ENCODE results near the gene SPACA9.

Gene SPACA9

DNA sequence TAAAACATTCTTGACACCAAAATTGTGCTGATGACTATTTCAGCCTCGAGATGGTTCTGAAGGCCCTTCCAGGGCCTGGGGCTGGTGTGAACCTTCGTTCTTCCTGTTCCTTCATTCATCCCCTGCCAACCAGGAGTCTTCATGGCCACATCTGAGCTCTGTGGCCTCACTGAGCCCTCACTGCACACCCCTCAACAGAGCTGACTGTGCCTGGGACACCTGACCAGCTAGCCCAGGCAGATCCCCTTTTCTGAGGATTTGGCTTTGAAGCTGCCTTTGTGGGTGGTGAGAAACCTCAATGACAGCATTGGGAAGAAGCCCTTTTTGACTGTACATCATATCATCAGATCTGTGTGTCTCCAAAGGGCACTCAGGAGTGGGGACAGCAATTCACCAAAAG, 14.4 kb upstream of the SPACA9 start:
- DNase-seq, result no peak

DNA sequence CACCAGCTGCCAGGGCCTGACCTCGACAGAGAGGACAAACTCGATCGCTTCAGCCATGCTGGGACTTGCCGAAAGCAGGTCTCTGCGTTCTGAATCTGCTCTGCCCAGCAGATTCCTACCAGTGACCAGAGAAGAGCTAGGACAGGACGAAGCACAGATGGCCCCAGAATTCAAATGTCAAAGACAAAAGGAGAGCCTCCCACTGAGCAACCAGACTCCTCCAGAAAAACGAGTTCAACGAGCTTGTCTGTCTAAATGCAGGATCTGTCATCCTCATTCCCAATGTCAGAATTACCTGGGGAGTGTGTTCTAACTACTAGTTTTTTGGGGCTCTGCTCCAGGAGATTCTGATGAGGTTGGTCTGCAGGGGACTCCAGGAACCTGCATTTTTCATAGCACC, 14.0 kb upstream of the SPACA9 start:
- no peak for DNase-seq

DNA sequence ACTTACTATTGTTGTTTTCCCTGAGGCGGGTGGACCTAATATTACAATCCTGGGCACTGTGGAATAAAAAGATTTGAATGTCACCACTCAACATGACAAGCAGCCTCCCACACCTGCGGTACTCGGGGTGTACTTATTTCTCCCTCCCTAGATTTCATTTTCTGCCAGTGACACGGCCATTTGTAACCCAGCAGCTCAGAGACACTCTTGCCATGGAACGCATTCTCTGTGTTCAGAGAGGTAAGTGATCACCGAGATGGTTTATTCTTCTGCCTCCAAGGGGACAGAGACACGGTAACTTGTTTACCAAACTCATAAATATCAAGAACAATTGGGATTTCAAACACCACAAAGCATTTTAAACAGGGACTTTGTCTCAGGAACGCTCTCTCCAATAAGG, 11.8 kb upstream of the SPACA9 start:
- DNase-seq, result no peak

DNA sequence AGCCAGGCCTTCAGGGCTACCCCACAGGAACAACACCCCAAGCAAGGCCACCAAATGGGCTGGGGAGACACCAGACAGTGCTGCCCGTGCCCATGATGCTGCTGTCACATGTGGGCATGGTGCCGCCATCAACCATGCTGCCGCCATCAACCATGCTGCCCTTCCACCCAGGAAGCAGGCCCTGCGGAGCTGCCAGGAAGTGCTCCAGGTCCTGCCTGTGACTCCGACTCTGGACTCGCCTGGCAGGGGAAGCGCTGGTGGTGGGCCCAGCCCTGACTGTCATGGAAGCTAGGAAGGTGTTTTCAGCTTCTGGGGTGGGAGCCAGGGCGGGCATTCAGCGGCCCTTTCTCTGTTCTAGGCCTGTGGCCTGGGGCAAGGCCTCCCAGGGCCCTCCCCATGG, 9.4 kb upstream of the SPACA9 start:
- DNase-seq, result no peak

DNA sequence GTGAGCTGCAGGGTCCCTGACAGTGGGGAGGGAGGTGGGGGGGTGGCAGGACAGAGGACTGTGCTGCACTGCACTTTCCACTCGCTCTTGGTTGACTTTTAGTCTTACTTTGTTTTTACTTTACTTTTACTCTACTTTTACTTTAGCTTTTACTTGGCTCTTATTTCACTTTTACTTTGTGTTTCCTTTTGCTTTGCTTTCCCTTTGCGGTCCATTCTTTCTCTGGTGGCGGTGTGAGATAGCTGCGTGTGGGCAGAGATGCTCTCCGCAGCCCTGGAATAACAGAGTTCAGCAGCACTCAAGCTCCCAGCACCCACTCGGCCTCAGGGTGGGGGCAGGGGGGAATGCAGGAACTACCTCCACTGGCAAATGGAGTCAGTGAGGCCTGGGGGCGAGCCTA, 5.3 kb upstream of the SPACA9 start:
- no peak for DNase-seq

DNA sequence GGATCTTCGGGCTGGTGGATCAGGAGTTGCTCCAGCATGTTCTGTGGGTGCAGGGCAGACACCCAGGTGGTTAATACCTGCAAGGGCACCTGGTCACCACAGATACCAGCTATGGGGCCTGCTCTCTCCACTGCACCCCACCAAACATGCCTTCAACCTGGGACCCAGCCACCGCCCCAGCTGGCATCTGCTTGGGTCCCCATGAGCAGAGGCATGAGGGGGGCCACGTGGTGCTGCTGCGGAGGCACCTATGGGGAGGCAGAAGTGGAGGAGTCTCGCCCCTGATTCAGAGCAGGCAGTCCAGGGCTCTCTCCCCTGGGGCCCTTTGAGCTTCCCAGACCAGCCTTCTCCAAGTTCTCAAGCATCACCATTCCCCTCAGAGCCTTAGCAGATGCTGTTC, 3.5 kb upstream of the SPACA9 start:
- no peak for DNase-seq

DNA sequence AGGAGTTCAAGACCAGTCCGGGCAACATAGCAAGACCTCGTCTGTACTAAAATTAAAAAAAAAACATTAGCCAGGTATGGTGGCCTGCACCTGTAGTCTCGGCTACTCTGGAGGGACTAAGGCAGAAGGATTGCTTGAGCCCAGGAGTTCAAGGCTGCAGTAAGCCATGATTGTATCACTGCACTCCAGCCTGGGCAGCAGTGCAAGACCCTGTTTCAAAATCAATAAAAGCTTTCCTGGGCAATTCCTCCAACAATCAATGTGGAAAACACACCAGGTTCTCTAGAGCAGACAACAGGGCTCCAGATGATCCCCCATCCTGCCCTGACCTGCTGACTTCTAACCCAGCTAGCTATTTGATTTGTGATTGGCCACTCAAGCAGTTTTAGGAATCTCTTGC, 1.8 kb upstream of the SPACA9 start:
- no peak for DNase-seq

DNA sequence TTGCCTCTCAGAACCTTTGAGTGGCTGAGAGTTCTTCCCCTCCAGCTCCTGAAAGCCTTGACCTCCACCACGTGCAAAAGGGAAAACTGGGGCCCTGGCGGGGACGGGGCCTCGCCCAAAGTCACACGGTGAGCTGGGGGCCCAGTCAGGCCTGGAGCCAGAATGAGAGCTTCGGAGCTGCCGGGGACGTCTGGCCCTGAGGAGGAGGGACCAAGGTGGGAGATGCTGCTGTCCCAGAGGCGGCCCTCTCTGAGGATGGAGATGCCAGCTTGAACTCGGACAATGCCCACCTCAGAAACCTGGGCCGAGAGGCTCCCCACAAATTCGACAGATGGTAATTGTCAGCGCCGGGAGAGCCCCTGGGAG, 1.3 kb upstream of the SPACA9 start:
- no peak for DNase-seq

DNA sequence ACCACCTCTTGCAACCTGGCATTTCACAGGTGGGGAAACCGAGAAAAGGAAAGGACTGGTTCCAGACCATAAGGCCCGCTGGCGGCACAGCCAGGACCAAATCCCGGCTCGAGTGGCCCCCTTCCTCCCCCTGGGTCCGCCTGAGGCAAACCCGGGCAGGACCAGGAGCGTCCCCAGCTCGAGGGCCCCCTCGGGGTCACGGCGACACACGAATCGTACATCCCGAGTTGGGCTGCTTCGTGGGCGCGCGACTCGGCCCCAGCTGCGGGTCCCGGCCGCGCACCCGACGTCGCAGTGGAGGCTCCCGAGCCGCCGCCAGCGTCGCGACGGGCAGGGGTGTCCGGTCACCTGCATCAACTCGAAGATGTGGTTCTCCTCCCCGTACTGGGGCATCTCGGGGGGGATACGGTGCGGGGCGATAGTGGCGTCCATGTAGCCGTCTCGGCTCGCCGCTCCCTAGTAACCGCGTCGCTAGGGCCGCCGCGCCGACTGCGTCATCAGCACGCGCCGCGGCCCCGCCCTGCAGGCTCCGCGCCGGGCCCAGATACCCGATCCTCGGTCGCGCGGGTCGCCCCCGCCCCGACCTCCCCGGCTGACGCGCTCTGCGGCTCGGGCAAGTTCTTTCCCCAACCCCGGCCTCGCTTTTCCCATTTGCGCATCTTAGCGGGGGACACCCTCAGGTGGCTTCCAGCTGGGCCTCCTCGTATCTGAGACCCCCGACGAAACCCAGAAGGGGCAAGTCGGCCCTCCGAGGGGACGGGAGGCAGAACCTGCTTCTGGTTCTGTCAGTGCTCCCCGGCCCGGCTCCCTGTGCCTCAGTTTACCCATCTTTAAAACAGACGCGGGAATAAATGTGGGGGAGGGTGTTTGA, 639 bp upstream of the SPACA9 start, which contains the start of gene AK8:
Gene AK8, minus strand, starts transcription at position 461 of the 871 bp plus-strand sequence. Its CDS starts 29 bp downstream, at position 432.
- peak; percentile 66 for DNase-seq

DNA sequence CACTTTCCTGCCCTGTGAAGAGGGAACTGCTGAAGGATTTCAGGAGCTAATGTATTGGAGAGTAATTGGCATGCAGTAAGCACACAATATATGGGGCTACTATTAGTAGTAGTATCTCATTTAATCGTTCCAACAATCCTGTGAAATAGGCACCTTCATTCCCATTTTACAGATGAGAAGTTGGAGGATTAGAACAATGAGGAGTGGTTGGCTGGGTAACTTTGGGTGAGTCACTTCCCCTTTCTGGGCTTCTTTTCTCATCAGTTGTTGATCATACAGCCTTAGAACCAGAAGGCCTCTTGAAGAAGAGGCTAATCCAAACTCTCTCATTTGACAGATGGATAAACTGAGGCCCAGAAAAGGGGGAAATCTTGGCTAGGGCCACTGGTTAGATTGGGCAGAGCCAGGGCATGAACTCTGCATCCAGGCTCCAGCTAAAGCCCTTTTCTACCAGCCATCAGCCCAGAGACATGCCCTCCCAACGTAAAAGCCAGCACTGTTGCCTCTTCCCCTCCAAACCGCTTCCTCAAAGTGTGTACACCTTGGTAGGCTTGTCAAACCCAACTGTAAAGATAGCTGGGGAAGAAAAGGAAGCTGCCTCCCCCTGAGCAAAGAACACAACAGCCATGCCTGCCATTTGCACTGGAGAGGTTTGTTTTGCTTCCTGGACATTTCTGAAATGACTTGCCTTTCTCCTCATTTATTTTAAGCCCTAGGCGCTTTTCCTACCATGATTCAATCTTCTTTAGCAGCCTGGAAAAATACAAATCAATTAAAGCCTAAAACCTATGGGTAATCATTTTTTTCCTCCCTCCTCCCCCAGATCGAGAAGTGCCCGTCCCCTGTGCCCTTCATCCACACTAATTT, 992 bp downstream of the SPACA9 start:
- no peak for DNase-seq

DNA sequence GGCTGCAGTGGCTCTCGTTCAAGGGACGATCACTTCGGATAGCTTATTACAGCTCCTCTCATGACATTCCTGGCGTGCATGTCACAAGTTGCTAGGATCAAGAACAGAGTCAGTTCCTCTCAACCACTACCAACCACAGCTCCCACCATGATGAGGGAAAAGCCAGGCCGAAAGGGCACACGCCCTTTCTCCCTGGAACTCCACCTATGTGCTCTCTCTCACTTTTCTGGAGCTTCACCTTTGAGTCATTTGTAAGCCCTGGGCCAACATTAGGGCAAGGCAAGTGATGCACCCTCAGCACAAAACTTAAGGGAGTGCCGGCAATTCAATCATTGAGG, 1.6 kb downstream of the SPACA9 start:
- no peak for DNase-seq

DNA sequence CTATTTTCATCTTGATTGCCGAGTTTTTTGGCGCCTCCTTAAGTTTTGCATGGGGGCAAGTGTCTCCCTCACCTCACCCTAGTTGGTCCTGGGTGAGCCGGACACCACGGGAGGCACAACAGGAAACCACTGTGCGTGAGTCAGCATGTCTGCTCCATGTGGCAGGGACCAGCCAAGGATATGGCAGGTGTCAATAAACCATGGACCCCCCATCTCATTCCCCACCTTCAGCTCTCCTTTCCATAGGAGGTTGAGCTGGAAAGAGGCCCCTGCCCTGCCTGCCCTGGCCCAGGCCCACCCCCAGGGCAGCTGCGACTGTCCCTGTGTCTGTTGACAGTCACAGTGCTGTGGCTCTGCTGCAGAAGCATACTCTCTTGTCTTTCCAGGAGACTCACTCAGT, 3.1 kb downstream of the SPACA9 start:
- DNase-seq, result no peak

DNA sequence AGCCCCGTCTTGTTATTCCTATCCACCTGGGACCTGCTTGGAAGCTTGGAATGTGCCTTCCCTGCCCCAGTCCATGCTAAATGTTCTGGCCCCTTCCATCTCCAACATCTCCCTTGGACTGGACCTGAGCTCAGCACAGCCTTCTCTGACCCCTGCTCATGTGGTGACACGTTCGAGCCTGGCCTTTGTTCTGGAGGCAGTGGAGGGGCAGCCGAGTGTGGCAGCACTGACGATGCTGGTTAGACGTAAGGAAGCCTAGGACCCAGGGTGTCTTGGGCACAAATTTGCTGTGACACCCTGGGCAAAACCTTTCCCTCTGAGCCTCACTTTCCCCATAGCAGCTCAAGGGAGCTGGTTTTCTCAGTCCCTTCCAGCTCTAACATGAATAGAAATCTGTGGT, 3.9 kb downstream of the SPACA9 start:
- no peak for DNase-seq

DNA sequence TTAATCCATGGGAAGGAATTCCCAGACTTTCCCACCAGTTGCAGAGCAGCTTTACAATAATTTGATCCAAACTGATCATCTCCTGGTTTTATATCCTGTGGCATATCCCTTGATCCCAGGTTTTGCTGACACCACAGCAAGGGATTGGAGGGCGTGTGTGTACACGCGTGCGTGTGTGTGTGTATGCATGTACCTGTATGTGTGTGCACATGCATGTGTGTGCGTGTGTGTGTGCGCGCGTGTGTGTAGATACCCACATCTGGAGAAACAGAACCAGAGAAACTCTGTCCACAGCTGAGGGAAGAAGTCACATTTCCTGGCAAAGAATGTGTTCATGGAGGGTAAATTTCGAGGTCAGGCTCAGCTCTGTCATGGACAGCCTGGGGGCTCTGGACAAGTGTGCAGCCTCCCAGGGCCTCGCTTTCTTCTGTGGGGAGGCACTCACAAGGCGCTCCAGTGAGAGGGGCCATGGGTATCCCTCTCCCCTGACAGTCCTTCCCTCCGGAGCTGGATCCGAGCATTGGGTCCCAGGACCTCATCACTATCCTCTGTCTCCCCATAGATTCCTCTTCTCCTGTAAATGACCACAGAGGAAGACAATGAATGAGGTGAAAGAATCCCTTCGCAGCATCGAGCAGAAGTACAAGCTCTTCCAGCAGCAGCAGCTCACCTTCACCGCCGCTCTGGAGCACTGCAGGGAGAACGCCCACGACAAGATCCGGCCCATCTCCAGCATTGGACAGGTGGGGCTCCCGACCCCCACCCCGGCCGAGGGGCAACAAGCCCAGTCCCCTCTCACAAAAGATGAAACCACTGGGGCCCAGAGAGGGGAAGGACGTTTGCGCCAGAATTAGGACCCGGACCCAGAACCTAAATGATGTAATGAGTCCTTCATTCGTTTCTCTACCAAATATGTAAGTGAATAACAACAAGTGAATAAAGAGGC, 4.9 kb downstream of the SPACA9 start:
- DNase-seq, result no peak

DNA sequence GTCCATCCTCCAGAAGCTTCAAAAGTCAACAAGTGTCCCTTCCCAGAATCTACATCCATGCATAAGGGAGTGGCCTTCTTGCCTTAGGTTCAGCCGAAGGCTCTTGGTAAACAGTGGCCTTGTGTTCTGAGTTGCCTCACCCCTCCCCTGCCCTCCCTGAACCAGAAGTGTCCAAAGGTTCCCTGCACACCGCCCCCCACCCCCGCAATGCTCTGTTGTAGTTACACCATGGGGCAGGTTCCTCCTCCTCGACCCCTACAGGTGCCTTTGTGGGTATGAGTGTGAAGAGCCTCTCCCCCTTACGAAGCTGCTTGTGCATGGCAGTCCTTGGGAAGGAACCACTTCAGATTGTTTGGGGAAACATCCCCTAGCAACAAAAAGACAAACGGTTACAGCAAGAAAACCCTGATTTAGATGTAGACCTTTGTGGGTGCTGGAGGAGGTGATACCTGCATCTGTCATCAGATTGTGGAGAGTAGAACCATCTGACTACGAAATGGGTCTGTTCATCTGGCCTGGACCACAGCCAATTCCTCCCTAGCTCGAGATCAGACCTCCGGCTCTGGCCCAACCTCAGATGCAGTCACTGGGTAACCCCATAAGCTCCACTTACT, 7.1 kb downstream of the SPACA9 start:
- no peak for DNase-seq

DNA sequence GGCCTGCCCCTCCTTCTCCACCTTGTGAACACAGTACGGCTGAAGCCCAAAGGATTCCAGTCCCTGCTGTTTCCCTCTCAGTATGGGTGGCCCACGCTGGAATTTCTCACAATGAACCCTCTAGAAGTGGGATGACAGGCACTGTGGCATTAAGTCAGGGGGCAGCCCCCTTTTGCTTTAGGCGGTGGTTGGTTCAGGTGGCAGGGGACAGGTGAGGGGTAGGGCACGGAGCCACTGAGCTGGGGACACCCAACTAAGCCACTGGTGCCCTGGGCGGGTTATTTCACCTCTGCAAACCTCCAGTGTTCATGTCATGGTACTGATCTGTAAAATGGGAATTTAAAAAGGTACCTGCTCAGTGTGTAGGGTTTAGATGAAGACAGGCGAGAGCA, 7.6 kb downstream of the SPACA9 start:
- DNase-seq, result no peak

DNA sequence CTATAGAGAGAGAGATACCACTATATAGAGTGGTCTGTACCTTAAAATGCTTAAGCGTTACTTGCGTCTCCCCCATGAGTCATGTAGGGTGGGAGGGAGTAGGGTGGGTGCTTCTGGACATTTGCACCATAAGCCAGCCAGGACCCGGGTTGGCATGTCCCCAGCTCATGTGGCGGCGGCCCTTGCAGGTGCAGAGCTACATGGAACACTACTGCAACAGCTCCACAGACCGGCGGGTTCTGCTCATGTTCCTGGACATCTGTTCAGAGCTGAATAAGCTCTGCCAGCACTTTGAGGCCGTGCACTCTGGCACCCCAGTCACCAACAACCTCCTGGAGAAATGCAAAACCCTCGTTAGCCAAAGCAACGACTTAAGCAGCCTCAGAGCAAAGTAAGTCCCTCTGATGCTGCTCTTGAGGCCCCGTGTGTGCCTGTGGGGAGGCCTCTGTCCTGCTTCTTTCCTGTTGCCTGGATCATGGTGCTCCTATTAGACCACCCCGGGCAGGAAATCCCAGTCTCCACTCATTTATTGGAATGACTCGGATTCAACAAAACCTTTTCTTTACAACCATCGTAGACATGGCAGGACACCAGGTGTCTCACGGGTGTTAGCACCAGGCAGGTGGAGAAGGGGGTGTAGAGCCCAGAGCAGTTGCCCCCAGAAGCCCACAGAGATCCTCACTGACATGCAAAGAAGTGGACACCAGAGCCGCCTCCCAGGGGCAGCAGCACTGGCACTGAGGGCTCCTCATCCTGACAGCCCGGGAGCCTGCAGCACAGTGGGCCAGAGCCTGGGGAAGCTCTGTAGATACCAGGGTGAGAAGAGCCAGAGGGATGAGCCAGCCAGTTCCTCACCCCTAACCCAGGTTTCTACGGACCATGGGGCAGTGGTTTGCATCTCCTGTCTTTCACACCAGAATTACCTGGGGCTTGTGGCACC, 8.8 kb downstream of the SPACA9 start:
- no peak for DNase-seq

DNA sequence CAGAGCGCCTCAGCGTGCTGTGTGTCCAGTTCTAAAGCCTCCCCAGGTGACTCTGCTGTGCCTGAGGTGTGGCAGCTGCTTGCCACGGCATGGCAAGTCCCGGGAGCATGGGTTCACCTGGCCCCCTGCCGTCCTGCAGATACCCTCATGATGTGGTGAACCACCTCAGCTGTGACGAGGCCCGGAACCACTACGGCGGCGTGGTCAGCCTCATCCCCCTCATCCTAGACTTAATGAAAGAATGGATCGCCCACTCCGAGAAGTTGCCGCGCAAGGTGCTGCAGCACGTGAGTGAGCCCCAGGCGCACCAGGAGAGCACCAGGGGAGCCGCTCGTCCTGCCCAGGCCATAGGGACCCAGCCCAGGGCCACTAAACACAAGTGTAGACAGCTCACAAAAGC, 9.5 kb downstream of the SPACA9 start:
- DNase-seq, result no peak

DNA sequence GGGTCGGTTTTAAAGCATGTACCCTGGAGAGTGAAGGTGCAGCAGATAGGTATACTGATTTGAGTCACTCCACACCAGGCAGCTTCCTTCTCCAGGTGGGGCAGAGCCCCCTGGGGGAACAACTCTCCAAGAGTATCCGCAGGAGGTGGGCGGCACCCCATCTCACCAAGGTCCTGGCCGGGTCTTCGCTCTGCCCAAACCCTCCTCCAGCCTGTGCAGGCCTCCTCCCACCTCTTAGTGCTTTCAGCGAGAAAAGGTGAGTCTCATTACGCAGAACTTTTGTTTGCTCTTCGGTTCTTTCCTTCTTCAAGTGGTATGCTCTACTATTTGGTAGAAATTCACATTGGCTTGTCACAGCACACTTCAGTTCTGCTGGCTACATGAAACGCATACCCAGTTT, 13.7 kb downstream of the SPACA9 start:
- DNase-seq, result no peak

DNA sequence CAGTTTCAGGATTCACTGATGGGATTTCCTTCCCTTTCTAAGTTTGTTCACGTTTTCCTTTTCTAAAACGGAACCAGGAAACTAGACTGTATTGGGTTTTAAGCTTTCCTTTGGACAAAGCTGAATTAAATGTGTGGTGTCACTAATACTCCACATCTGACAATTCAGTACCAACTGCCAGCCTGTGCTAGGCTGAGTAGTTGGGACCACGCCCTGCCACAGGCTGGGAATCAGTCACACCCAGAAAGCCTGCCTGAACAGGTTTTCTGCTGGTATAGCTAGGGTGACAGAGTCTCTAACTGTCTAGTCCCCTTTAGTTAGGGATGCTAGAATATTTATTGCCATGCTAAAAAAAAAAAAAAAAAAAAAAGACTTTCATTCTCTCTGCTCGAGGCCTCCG, 15.6 kb downstream of the SPACA9 start:
- no peak for DNase-seq

Measured in activated T-cell treated with anti-CD3 and anti-CD28 coated beads for 4 hours (primary cell).